ENCODE data around the gene ZDBF2.
"Not testable (repeated sequence)": the region's sequence is repeated elsewhere in the genome, so short reads cannot be mapped to it uniquely, and the experiment has no call there.

ZDBF2 gene

DNA sequence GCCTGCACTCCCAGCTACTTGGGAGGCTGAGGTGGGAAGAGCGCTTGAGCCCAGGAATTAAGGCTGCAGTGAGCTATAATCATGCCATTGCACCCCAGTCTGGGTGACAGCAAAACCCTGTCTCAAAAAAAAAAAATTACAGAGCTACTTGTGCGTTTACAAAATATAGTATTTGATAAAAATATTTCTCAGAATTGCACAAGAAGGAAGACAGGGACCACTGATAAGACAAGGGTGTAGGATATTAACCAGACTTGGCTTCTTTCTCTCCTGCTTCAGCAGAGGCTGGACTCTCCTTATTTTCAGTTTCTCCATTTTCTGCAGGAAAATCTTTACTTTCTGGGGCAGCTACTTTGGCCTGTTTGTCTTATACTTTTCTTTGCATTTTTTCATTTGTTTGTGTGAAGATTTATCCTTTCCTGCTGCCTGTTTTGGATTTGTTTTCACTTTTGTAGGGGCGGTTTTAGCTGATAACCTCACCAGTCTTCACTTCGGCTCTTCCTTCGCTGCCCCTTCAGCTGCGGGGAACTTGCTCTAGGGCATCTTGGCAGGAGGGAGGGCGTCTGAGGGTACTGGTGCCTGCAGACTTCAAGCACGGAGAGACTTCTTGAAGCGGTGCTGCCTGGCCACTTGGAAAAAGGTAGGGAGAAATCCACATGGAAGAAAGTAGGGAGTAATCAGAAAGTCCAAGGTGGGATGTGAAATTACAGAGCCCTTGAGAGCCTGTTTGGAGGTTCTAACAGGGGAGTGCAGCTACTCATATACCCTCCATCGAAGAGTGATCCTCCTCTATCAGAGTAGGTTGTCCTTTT is 14.9 kb upstream of the ZDBF2 start:
- DNase-seq: no peak

- DNase-seq: no peak
These were observed 14.1 kb upstream of the ZDBF2 start for GRCh38 chr2:206260188-206261012.

GRCh38 chr2:206263959-206264603 is 10.4 kb upstream of the ZDBF2 start:
- DNase-seq: no peak

GRCh38 chr2:206266130-206267125 is 8.0 kb upstream of the ZDBF2 start:
- no peak for DNase-seq

DNA sequence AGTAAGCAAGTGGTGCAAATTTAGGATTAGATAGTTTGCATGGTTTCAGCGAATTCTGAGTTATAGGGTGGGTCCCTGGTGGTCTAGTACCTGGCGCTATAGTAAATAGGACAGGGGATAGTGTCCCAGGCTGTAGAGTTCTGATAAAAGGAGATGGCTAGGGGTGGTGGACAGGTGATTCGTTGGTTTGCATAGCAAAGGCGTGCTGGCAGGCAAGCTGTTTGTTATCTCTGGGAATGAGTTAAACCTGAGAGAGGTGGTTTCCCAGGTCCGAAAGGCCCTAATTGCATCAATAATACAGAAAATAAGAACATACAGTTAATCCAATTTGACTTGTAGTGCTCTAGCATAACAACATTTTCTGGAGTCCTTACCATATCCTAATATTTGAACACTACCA is 6.9 kb upstream of the ZDBF2 start:
- no peak for DNase-seq

DNA sequence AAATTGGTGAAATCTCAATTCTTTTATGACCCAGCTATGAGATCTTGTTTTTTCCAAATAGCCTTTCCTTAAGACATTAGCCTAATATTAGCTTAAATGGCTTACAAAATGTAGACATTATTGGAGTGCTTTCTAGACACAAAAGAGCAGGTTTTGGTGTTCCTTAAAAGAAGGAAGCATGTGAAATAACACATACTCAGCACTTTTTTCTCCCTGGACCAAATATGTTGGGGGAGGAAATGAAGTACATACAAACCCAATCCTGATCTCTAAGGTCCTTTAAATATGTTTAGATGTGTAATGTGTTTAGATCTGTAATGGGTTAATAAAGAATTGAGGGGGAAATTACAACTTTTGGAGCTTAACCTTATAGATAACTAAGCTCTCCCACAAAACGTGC is 3.4 kb upstream of the ZDBF2 start:
- no peak for DNase-seq

GRCh38 chr2:206273905-206274304 is 558 bp upstream of the ZDBF2 start:
- DNase-seq: no peak

DNA sequence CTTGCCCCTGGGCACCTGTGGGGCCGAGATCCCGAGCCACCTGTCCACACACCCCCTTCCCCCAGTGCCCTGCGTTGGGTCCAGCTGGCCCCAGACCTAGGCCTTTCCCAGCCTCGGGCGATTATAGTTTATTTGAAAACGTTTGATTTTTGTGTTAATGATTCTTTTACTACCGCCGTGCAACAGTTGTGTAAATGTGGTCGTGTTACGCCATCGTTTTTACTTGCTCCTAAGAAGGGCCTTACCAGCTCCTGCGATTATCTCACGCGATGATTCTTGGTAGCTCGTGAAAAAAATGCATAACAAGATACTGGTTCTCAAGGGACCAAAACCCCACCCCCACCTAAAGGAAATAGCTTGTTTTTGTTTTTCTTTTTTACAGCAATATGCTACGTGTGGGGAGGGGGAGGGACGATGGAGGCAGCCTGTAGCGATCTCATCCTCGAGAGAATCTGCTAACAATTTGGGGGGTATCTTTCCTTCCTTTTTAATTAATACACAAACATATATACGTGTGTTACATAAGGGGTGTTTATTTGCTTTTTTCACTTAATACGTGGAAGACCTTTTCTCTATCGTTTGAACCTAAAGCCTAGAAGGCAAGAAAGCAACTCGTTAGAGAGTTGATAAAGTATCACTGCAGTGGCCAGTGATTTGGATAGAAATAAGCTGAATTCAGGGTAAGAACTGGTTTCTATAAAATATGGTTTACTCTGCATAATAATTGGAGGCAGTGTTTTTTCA is 1.0 kb downstream of the ZDBF2 start:
- peak in 4 of 56 donors; percentile 2 to 16 (median 10) for DNase-seq

DNA sequence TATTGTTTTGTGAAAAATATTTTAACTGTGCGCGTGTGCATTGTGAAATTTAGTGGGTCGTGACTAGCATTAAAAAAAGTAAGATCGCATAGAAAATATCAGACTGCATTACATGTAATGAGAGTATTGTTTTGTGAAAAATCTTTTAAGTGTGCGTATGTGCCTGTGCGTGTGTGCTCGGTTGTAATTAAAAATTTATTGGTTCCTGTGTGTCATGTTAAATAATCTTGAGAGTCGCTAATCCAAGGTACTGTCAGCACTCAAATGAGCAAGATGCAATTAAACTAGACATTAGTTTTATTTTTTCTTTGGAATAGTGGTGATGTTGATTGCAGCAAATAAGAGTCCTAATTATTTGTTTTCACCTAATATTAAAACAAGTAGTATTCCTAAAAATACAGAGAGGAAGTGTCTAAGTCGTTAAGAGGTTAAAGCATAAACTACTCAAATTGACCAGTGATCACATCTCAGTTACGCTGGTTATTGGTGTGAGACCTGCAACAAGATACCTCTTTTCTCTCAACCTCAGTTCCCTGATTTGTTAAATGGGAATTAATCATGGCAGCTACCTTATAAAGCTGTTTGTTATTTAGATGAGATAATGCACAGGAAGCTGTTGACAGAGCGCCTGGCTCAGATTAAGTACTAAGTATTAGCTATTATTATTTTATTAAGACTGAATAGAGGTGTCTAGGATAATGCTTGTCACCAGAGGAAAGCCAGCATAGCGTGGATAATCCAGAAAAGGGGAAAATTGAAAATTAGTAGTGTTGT is 1.9 kb downstream of the ZDBF2 start:
- DNase-seq: no peak

DNA sequence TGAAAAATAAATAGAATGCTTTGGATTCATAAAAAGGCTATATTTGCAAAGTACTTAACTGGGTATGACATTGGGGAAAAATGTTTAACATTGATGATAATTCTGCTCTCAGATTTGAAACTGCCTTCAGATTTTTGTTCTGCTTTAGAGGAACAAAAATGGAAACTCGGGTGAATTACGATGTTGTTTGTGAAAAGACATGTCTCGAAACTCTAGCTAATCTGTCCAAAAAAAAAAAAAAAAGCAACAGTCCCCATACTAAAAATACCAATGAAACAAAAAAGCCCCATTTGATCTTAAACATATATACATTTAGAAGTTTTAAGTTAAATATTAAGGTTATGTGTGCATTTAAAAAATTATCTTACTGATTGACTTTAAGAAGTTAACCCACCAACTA is 3.0 kb downstream of the ZDBF2 start:
- no peak for DNase-seq

DNA sequence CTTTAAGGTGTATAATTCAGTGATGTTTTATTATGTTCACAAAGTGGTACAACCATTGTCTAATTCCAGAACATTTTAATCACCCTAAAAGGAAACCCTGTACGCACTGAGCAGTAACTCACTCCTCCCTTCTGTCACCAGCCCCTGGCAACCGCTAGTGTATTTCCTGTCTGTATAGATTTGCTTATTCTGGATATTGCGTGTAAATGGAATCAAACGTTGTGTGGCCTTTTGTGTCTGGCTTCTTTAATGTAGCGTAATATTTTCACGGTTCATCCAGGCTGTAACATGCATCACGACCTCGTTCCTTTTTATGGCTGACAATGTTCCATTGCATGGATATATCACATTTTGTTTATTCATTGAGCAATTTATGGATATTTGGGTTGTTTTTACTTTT is 8.3 kb downstream of the ZDBF2 start:
- DNase-seq: no peak

GRCh38 chr2:206287197-206287596 is 12.7 kb downstream of the ZDBF2 start:
- DNase-seq: no peak

DNA sequence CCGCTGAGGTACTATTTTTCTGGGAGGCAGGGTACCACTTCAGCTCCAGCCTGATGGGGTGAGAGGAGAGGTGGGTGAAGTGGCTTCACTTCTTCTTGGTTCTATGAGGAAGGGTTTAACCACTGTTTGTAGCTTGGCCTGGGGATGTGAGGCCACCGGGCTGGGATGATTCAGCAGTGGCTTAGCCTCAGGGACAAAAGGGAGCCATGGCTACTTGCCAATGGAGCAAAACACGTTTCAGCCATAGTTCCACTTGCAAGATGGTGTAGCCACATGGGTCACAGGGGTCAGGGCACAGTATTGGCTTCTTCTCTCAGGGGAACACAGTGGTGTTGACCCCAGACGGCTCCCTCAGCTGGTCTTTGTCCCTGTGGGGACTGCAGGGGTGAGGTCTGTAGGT is 14.9 kb downstream of the ZDBF2 start:
- DNase-seq: no peak

DNA sequence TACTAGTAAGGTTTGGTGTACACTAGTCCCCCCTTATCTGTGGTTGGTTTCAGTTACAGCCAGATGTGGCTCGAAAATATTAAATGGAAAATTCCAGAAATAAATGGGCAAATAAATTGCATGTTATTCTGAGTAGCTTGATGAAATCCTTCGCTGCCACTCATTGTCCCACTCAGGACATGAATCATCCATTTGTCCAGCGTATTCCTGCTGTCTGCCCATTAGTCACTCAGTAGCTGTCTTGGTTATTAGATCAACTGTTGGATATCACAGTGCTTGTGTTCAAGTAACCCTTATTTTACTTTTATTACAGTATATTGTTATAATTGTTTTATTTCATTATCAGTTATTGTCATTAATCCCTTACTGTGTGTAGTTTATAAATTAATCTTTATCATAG is 21.7 kb downstream of the ZDBF2 start:
- DNase-seq: no peak

DNA sequence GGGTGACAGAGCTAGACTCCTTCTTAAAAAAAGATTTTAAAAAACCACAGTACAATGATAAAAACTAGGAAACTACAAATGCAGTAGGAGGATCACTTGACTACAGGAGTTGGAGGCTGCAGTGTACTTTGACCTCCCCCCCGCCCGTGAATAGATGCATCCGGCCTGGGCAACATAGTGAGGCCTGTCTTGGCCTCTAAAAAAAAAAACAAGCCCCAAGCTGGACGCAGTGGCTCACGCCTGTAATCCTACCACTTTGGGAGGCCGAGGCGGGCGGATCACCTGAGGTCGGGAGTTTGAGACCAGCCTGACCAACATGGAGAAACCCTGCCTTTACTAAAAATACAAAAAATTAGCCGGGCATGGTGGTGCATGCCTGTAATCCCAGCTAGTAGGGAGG is 25.1 kb downstream of the ZDBF2 start:
- not testable (repeated sequence) for DNase-seq

DNA sequence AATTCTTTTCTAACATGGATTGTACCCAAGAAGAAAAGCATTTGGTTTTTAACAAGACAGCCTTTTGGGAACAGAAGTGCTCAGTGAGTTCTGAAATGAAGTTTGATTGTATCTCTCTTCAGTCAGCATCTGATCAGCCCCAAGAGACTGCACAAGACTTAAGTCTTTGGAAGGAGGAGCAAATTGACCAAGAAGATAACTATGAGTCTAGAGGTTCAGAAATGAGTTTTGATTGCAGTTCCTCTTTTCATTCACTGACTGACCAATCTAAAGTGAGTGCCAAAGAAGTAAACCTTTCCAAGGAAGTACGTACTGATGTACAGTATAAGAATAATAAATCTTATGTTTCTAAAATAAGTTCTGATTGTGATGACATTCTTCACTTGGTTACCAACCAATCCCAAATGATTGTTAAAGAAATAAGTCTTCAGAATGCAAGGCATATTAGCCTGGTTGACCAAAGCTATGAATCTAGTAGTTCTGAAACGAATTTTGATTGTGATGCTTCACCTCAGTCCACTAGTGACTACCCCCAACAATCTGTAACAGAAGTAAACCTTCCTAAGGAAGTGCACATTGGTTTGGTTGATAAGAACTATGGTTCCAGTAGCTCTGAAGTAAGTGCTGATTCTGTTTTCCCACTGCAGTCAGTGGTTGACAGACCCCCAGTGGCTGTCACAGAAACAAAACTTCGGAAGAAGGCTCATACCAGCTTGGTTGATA is 31.2 kb downstream of the ZDBF2 start:
- DNase-seq: no peak

DNA sequence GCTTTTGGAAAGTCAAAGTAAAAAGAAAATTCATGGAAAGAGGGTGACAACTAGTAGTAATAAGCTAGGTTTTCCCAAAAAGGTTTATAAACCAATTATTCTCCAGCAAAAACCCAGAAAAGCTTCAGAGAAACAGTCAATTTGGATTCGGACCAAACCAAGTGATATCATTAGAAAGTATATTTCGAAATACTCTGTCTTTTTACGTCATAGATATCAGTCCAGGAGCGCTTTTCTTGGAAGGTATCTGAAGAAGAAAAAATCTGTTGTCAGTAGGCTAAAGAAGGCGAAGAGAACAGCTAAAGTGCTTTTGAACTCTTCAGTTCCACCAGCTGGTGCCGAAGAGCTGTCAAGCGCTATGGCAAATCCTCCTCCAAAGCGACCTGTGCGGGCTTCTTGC is 36.6 kb downstream of the ZDBF2 start:
- no peak for DNase-seq

- DNase-seq: no peak
These were observed 41.7 kb downstream of the ZDBF2 start for GRCh38 chr2:206316141-206316540.

DNA sequence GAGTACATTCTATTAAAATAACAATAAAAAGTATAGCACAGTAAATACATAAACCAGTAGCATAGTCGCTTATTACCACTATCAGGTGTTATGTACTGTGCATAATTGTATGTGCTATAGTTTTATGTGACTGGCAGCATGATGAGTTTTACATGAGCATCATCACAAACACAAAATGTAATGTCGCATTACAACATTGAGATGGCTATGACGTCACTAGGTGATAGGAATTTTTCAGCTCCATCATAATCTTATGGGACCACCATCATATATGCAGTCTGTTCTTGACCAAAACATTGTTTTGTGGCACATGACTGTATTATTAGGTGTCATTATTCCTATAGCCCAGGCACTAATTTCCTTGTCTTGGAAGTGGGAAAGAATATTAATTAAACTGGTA is 48.6 kb downstream of the ZDBF2 start:
- DNase-seq: no peak

Data from amygdala (tissue), 56 donors.